ENCODE results near the gene PRKCE.

The PRKCE gene

DNA sequence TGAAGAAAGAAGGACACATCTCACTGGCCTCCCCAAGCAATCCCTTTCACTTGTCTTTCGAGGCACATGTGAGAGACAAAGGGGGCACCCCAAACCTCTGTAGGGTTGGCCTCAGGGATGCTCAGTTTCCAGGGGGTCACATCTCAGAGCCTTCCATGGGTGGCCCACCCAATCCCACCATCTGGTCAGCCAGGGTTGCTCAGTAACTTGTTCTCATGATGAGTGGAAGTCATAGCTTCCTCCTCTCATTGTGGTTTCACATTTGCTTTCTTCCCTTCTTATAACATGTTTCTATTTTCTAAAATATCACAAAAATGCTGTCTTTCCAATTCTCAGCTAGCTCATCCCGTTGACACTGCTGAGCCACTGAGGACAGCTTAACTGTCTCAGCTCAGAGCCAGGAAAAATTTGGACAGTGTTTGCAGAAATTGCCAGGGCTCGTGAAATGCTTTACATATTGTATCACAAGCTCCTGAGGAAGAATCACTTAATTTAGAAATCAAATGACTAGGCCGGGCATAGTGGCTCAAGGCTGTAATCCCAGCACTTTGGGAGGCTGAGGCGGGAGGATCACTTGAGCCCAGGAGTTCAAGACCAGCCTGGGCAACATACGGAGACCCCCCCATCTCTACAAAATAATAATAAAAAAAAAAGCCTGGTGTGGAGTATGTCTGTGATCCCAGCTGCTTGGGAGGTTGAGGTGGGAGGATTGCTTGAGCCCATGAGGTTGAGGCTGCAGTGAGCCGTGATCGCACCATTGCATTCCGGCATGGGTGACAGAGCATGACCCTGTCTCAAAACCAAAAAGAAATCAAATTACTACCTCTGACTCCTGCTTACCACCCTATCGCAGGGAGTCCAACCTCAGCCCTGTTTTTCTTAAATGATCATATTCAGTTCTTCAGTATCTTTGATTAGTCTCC, 129.3 kb downstream of the PRKCE start:
- DNase-seq (ENCODE audit: low read depth) = no peak

DNA sequence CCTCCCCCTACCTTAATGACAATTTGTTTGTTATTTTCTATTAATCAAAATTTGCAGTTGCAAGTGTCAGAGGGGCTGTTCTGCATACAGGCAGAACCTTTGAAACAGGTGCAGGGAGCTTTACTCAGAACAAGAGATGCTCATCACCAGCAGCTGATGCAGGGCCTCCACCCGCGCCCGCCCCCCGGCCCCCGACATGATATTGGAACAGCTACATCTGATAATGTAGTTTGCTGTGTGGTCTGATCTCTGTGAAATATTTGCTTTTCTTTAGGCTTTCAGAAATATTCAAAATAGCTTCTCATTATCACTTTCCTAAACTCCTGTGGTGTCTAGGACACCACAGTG, 130.0 kb downstream of the PRKCE start:
- no peak for DNase-seq (ENCODE audit: low read depth)

DNA sequence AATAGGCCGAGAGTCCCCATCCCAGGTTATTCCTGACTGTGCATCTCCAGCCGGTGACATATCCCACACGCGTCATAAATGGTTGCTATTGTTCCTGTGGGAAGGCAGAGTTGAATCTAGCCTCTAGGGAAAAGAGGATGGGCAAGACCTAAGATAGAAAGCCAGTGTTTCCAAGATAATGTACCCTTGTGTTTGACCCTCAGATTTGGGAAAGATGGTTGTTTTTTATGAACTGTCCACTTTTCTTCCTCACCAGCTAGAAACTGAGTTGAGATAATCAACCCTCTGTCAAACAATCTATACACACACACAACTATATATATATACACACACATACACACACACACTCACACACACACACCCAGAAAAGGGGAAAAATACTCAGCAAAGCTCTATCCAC, 131.0 kb downstream of the PRKCE start:
- no peak for DNase-seq (ENCODE audit: low read depth)

DNA sequence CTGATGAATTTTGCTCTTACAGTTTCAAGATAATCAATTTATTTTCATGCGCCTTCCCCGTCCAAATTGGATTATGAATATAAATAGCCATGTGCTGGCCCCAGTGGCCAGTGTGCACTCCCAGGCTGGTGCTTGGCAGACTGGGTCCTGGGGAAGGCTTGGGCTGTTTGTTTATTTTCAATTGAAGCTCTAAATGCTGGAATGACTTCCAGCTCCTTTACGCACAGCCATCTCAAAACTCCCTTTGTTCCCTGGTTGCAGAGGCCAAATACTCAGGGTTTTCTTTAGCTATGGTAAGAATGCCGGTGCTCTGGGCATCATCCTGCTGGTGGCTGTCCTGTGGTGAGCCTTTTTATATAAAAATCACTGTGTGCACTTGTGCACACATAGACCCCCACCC, 131.5 kb downstream of the PRKCE start:
- no peak for DNase-seq (ENCODE audit: low read depth)

DNA sequence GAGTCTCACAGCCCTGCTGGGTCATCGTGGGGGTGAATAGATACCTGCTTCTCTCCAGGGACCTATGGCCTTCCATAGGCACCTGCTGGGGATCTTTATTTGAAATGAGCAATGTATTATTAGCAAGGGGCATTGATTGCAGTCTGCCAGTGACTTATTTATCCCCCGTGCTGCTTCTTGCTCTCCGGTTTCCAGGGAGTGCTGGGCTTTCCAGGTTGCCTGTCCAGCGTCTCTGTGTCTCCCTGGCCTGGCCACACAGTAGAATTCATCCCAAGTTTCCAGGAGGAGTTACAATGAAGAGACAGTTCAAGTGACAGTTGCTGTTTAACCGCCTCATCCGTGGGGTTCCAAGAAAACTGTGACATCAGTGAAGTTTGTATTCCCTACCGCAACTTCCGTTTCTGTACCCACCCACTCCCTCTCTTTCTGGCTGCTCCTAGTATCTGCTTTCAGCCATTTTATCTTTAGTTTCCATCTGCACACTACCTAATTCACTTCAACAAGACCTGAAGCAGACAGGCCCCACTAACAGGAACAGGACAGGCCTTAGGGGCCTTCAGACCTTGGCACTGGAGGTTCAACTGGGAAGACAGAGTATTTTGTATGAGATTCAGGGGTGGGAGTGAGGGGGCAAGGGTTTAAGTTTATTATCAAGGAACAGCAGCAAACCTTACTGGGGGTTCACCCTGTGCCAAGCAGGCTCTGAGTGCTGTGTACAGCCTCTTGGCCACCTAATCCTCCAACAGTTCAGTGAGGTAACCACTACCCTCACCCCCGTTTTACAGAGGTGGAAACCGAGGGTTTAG, 134.8 kb downstream of the PRKCE start:
- no peak for DNase-seq (ENCODE audit: low read depth)

DNA sequence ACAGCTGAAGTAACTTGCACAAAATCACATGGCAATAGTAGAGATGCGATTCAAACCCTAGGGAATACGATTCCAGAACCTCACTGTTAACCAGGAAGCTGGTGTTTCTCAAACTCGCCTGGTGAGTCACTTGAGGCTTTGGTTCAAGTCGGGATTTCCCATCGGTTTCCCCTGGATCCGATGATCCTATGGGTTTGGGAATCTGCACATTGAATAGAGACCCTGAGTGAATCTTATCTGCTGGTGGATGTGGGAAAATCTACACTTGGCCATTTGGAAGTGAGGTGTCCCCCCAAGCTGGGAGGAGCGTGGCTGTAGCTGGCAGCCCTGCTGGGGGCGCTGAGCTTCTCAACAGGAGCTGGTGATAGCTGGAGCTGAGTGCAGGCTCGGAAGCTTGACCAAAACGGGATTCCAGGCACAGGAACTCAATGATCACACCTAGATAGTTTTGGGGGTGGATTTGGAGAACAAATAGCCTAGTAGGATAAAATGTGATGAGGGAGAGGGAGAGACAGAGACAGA, 135.4 kb downstream of the PRKCE start:
- DNase-seq (ENCODE audit: low read depth) = no peak

DNA sequence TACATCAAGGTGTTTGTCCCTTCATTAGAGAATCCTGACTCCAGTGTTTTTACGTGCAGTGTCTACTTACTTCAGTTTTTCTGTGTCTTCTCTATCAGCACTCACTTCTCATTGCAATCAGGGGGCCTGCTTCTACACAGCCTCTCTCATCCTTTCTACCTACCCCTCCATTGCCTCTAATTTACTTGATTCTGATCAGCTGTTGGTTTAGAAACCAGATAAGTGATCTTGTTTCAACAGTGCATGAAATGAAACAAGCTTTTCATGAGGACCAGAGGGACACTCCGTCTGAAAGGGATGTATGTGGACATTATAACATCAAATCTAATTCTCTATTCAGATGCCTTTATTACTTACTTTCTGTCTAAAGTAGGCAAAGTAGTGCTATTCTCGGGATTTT, 136.9 kb downstream of the PRKCE start:
- no peak for DNase-seq (ENCODE audit: low read depth)

DNA sequence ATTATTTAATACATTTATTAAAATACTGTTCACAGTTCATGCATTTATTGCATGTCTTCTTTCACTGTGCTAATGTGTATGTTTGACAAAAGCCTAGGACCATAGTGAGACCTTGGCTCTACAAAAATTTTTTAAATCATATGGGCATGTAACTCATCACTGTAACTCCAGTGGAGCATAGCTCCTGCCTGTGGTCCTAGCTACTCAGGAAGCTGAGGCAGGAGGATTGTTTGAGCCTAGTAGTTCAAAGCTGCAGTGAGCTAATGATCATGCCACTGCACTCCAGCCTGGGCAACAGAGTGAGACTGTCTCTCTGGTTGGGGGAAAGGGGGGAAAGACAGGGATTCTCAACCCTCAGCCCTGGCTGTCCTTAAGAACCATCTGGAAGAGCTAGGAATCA, 137.8 kb downstream of the PRKCE start:
- DNase-seq (ENCODE audit: low read depth) = no peak

DNA sequence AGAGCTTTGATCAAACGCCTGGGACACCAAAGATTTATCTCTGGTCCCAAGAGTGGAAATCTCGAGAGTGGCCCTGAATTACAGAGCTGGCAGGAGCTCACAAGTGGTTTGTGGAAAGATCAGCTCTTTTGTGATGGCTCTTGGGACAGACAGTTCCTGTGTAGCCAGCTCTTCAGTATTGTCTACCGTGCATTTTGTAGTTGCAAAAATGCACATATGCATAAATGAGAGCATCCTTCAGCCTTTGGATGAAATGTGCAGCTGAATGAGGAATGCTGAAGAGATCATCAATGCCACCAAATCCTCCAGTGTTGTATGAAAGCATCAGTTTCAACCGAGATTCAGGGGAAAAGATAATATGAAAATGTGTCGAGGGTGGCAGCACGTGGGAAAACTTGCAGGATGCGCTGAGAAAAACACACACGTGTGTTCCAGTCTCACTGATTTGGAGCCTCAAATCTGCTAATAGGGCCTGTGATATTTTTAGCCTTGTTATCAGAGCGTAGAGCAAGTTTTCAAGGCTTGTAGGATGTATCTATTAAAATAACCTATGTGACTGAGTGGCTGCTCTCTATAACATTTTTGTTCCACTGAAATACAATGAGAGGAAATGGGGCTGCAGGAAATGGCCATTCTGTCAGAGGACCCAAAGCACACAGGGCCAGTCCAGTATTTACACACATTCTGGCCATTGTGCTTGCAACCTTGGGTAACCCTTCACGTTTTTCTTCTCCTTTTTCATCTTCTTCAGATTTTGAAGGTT, 138.7 kb downstream of the PRKCE start:
- DNase-seq (ENCODE audit: low read depth) = no peak

DNA sequence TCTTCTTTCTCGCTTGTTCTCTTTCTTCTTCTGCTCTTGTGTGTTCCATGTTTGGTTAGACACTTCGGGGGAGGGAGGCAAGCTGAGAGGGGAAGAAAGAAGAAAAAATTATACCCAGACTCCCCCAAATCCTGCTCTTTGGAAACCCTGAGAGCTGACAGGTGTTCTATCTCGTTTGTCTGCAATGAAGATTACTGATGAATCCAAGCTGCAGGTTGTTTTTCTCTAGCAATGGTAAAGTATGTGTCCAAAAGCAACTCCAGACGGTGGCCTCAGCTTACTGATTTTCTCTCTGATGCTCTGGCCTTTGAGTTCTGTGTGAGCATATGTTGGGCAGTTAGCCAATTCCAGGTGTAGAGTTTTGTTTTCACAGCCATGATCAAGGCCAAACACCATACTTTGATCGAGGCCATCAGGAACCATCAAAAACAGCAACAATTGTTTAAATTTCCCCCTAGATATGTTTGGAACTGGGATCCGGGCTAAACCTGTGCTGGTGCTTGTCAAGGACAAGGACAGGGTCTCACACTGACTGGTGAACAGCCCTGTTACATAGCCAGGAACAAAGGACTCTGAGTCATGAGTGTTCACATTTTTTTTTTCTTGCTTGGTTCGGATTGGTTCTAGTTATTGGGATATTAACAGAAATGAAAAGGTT, 142.0 kb downstream of the PRKCE start:
- DNase-seq (ENCODE audit: low read depth) = no peak

DNA sequence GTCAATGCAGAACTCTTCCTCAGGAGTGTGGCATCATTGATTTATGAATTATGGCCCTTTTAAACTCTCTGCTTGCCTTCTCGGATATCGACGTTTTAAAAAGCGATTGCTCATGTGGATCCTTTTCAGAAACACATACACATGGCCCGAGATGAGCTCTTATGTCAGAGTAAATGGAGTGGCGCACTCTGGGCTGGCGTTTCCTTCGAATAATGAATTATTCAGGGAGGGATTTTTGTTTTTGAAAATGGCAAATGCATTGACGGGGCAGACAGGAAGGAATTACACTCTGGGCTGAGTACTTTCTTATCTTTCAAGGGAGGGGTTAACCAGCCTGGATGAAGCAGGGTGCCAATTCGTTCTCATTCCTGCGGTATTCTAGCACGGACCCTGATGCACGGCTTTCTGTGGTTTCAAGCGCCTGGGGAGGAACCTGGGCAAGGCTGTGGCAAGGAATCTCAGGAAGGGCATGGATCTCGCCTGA, 142.7 kb downstream of the PRKCE start:
- DNase-seq (ENCODE audit: low read depth) = no peak

DNA sequence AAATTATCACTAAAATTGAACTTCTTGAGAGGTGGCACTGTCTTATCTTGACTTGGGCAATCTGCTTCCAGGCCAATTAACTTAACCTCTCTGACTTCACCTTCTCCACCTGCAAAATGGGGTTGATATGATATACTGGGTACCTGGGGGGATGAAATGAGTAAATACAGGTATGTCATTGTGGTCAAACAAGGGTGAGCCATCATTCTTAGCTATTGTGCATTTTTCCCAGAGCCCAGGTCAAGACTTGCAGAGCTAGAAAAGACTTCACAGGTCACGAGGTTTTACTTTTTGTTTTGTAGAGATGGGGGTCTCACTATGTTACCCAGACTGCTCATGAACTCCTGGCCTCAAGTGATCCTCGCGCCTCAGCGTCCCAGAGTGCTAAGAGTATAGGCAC, 145.0 kb downstream of the PRKCE start:
- no peak for DNase-seq (ENCODE audit: low read depth)

DNA sequence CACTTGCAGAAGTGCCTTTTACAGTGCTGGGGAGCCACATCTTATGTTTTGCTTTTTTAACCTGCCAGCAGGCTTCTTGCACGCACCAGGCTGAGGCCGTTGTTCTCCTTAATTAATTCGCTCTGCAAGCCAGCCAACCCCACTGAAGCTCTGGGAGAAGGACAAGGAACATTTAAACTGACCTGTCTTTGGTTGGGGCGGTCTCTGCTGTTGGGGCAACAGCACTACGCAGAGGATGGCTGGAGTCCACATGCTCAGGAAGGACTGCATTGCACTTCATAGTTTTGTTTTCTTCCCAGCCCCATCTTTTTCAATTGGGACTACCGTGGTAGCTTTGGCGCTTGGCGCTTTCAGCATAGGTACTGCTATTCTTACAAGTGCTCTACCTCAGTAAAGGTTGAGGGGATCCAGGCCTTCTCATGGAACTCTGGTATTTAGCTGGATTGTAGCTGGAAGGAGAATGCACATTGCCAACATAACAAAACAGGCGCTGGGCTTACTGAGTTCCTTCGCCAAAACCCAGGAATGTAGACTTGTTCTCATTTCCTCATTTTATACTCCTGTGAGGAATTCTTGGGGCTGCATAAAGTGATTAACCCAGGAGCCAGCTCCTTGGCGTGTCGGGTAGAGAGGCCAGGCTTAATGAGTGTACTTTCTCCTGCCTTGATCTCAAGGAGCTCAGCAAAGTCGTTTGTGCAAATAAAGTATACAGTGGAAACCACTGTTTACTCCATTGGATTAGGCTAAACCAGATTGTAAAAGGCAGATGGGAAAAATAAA, 146.2 kb downstream of the PRKCE start:
- no peak for DNase-seq (ENCODE audit: low read depth)

DNA sequence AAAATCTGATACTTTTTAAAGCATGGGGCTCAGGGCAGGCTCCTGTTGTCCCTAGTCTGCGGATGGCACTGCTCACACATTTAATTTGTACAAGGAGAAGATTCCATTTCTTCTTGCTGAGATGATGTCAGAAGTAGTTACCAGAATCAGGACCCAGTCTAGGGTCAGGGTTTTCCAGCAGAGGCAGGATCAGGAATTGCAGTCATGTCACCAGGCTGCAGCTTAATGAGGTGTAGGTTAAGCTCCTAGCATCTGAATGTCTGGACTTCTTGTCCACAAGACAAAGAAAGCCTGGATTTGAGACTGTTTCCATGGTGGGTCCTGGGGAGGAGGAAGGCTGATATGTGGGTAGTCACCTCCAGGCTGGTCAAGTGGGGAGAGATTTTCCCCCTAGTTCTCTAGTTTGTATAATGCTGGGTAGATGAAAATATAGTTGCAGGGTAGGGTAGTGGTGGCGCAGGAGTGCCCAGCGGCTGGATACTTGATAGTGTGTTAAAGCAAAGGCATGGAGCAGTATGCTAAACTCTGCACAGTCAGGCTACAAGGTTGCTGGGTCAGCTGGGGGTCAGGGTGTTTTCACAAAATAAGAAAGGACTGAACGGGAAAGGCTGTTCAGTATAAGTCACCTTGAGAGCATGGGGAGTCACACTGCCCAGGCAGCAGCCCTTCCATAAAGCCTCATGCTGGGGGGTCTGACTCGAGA, 148.4 kb downstream of the PRKCE start:
- DNase-seq (ENCODE audit: low read depth) = no peak

DNA sequence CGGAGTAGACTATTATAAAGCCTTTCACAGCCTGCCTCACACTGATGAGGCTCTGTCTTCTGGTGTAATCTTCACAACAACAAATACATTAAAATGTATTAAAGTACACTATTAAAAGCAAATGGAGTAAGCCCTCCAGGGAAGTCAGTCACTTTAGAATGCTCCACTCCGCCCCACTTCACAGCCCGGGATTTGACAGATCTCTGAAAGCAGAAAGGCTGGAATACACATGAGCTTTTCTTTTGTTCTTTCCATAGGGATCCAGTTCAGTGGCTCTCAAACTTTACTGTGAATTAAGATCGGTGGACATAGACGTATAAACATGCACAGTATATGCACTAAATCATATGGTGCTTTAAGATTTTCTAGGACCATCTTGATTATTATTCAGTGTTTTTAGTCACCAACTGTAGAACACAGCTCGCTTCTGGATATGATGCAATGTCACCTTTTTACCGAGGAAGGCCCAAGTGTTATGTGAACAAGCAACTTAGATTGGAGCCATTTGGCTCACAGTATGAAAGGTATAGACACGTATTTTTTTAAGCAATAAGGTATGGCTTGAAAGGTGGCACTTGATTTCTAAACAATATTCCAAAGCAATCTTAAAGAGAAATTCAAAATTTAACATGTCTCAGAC, 151.1 kb downstream of the PRKCE start:
- no peak for DNase-seq (ENCODE audit: low read depth)

DNA sequence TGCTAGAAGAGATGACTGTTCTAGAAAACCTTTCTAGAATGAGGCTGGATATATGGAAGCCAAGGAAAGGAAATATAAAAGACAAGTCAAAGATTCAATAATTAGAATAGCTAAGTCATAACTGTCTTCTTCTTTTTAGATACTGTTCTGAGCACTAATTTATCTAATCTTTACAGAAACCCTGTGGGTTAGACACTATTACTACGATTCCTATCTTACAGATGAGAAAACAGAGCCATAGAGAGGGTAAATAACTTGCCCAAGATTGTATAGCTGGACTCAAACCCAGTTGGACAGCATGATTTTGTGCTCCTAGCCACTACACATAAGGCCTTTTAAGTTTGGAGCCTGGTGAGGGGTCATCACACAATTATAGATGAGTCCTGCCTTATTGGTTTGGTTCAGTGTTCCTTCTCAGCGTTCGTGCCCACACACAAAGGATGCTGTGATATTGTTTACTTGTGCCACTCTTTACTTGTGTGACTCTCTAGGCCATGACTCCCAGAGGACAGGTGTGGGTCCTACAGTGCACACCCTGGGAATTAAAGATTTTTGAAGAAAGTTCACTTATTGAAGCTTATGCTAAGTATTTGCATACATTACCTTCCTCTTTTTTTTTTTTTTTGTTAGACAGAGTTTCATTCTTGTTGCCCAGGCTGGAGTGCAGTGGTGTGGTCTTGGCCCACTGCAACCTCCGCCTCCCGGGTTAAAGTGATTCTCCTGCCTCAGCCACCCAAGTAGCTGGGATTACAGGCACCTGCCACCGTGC, 153.7 kb downstream of the PRKCE start:
- no peak for DNase-seq (ENCODE audit: low read depth)

DNA sequence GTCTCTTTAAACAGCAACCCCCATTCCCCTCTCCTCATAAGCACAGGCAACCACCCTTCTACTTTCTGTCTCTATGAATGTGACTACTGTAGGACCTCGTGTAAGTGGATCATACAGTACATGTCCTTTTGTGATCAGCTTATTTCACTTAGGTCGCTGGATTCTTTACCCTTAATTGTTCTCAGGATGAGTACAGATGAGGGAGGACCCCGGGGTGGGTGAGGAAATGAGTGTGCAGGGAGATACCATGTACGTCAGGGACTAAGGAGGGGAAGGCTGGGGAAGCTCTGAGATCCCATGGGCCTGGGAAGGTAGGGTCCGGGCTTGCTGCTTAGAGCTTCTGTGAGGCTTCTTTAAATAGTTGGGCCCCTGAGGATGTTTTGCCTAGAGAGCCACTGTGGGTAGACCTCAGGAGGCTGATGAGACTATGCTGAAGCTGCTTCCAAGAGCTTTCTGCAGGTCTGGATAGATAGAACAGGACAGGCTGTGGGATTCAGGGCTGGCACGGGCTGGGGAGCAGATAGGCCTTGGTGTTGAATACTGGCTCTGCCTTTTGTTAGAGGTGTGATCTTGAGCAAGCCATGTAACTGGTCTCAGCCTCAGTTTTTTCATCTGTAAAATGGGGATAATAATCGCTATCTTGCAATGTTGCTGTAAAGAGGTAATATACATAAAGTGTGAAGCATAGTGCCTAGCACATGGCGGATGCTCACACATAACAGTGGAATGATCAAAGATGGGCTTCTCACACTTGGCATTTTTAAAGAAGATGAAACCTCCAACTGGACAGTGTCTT, 155.3 kb downstream of the PRKCE start:
- no peak for DNase-seq (ENCODE audit: low read depth)

DNA sequence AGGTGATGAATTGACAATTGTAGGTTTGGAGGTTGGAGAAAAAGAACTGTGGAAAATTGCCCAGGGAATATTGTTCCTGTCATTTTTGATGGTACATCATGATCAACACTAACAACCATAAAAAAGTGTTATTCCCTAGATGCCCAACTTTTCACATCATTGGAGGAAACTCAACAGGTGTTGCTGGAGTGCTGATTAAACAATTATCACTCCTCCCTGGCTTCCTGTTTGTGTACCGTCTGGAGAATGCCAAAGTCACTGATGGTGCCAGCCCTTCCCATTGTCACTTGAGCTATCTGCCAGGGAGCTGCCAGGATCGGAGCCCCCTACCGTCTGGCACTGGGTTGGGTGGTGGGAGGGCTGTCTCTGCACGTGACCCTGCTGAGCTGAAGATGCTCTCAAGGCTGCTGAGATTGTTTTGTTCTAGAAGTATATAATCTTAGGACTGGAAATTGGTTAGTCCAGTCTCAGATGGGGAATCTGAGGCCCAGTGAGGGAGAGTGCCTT, 156.9 kb downstream of the PRKCE start:
- DNase-seq (ENCODE audit: low read depth) = no peak

All from stimulated activated CD8-positive, alpha-beta memory T cell treated with anti-CD3 and anti-CD28 coated beads, Interleukin-15, amount 100 ng/mL, for 24 hours (primary cell).